H1 (cell line): ENCODE data around the gene CCDC63. TPM values are rescaled to one million over a fixed set of nuclear protein-coding genes. Genes with fewer than 3 reads are reported as not detected.

Source experiments
- CTCF ChIA-PET: fragments of 300-600 bp; sonication (Branson Sonifier 250); formaldehyde crosslinking; loops from one replicate; lab custom pipeline; 2021; ENCODE audit not compliant: partially characterized antibody; lab: Charles Lee
- POLR2A ChIA-PET: fragments of 300-600 bp; sonication (Branson Sonifier 250); formaldehyde crosslinking; loops from one replicate; lab custom pipeline; 2021; ENCODE audit warnings: inconsistent platforms; ENCODE audit not compliant: partially characterized antibody; lab: Charles Lee
- DNase-seq, 2 experiments: peaks; one replicate each; pipeline versions ENCODE4 v3.0.0 to v3.0.0-alpha.2; 2010 to 2022; ENCODE audit warnings: low spot score in 2 of 2, low read depth in 1 of 2, mixed read lengths in 1 of 2
- FAIRE-seq: peaks from 2 replicates; lab custom pipeline; 2011; peaks lifted over from hg19 to GRCh38; lab: Jason Lieb, UNC
- H2AFZ ChIP-seq: 2 replicates; pipeline ENCODE4 v1.8.1; 2012; ENCODE audit warnings: low read length, inconsistent platforms
- H2AK5ac ChIP-seq: 2 replicates; pipeline ENCODE4 v1.6.1; 2013; ENCODE audit warnings: low read depth, low read length
- H2BK120ac ChIP-seq: replicated peaks from 2 replicates; pipeline ENCODE3; 2013; ENCODE audit warnings: low read depth, low read length, inconsistent platforms
- H2BK12ac ChIP-seq: 2 replicates; pipeline ENCODE4 v1.6.1; 2013; ENCODE audit warnings: low read depth, low read length
- H2BK15ac ChIP-seq: 2 replicates; pipeline ENCODE4 v1.6.1; 2013; ENCODE audit warnings: low read length
- H2BK20ac ChIP-seq: 2 replicates; pipeline ENCODE4 v1.6.1; 2013; ENCODE audit warnings: low read length
- H2BK5ac ChIP-seq: 2 replicates; pipeline ENCODE4 v1.6.1; 2013; ENCODE audit warnings: low read depth, low read length
- H3K14ac ChIP-seq: 2 replicates; pipeline ENCODE4 v1.6.1; 2013; ENCODE audit warnings: inconsistent platforms; ENCODE audit not compliant: insufficient read length
- H3K18ac ChIP-seq: 2 replicates; pipeline ENCODE4 v1.6.1; 2013; ENCODE audit warnings: low read length; ENCODE audit errors: extremely low read depth
- H3K23ac ChIP-seq: 2 replicates; pipeline ENCODE4 v1.6.1; 2013; ENCODE audit warnings: inconsistent platforms; ENCODE audit not compliant: insufficient read length
- H3K23me2 ChIP-seq: 2 replicates; pipeline ENCODE4 v1.6.1; 2013; ENCODE audit warnings: low read depth, low read length
- H3K27ac ChIP-seq: 2 replicates; pipeline ENCODE4 v1.6.1; 2011; ENCODE audit warnings: low read depth, low read length, inconsistent platforms
- H3K27me3 ChIP-seq, 4 experiments: replicated peaks in 1 of 4; 1 replicate in 1 of 4; 2 replicates in 3 of 4; pipeline versions ENCODE4 v1.6.1 to v1.8.1; 2011 to 2013; ENCODE audit warnings: low read length in 3 of 4, mild to moderate bottlenecking in 3 of 4, inconsistent platforms in 2 of 4, mixed read lengths in 2 of 4, moderate library complexity in 1 of 4; ENCODE audit not compliant: control insufficient read depth in 3 of 4, insufficient read depth in 3 of 4; ENCODE audit errors: extremely low read depth in 1 of 4
- H3K36me3 ChIP-seq, 4 experiments: 2 replicates each; pipeline versions ENCODE4 v1.6.1 to v1.8.1; 2011 to 2013; ENCODE audit warnings: mild to moderate bottlenecking in 4 of 4, low read length in 3 of 4, moderate library complexity in 2 of 4, control low read depth in 1 of 4, inconsistent platforms in 1 of 4; ENCODE audit not compliant: insufficient read depth in 4 of 4, control insufficient read depth in 2 of 4
- H3K4ac ChIP-seq: replicated peaks from 2 replicates; pipeline ENCODE3; 2013; ENCODE audit warnings: low read length, low read depth, mixed read lengths, inconsistent platforms; ENCODE audit not compliant: insufficient read length
- H3K4me1 ChIP-seq, 4 experiments: replicated peaks in 1 of 4; 1 replicate in 1 of 4; 2 replicates in 3 of 4; pipeline versions ENCODE4 v1.6.1 to v1.8.1; 2011 to 2013; ENCODE audit warnings: low read length in 3 of 4, inconsistent platforms in 2 of 4, mixed read lengths in 1 of 4; ENCODE audit not compliant: insufficient read depth in 4 of 4, control insufficient read depth in 3 of 4
- H3K4me2 ChIP-seq, 2 experiments: 2 replicates each; pipeline versions ENCODE4 v1.6.1 to v1.8.1; 2011 to 2013; ENCODE audit warnings: low read depth in 2 of 2, low read length in 2 of 2, control low read depth in 1 of 2, inconsistent platforms in 1 of 2, mild to moderate bottlenecking in 1 of 2; ENCODE audit not compliant: insufficient read depth in 1 of 2
- H3K4me3 ChIP-seq, 4 experiments: fragments of 200-600, 300-600 bp in 1 of 4; sonication (generic), shearing (Covaris generic), sonication (Bioruptor Twin) in 1 of 4; 2 replicates each; pipeline versions ENCODE4 v1.5.1 to v1.8.1; 2011 to 2016; ENCODE audit warnings: low read length in 4 of 4, low read depth in 3 of 4, control low read depth in 2 of 4, inconsistent platforms in 2 of 4, mild to moderate bottlenecking in 2 of 4, mixed read lengths in 1 of 4, moderate library complexity in 1 of 4; ENCODE audit not compliant: insufficient read depth in 2 of 4; ENCODE audit errors: extremely low read depth in 1 of 4
- H3K56ac ChIP-seq: replicated peaks from 2 replicates; pipeline ENCODE3; 2013; ENCODE audit warnings: low read depth, mild to moderate bottlenecking, mixed read lengths, low read length, inconsistent platforms; ENCODE audit not compliant: insufficient read length
- H3K79me1 ChIP-seq: 2 replicates; pipeline ENCODE4 v1.6.1; 2013; ENCODE audit warnings: low read depth, low read length, control low read depth
- H3K79me2 ChIP-seq, 2 experiments: 2 replicates each; pipeline versions ENCODE4 v1.6.1 to v1.8.1; 2012 to 2013; ENCODE audit warnings: low read length in 2 of 2, mild to moderate bottlenecking in 2 of 2, inconsistent platforms in 1 of 2; ENCODE audit not compliant: insufficient read depth in 2 of 2, control insufficient read depth in 1 of 2
- H3K9ac ChIP-seq, 4 experiments: replicated peaks in 1 of 4; 1 replicate in 1 of 4; 2 replicates in 3 of 4; pipeline versions ENCODE4 v1.6.1 to v1.8.1; 2011 to 2013; ENCODE audit warnings: low read depth in 3 of 4, low read length in 3 of 4, control low read depth in 2 of 4, mild to moderate bottlenecking in 2 of 4, moderate library complexity in 2 of 4, inconsistent platforms in 1 of 4; ENCODE audit errors: extremely low read depth in 1 of 4
- H3K9me3 ChIP-seq, 2 experiments: 2 replicates each; pipeline versions ENCODE4 v1.6.1 to v1.8.1; 2012 to 2013; ENCODE audit warnings: mild to moderate bottlenecking in 2 of 2, moderate library complexity in 2 of 2, control low read depth in 1 of 2, inconsistent platforms in 1 of 2, low read depth in 1 of 2, low read length in 1 of 2, mixed read lengths in 1 of 2; ENCODE audit not compliant: insufficient read depth in 2 of 2
- H4K20me1 ChIP-seq, 2 experiments: replicated peaks in 1 of 2; 2 replicates each; pipeline versions ENCODE3 to v1.8.1; 2011 to 2013; ENCODE audit warnings: inconsistent platforms in 2 of 2, low read length in 2 of 2, mild to moderate bottlenecking in 1 of 2; ENCODE audit not compliant: insufficient read depth in 2 of 2, control insufficient read depth in 1 of 2
- H4K5ac ChIP-seq: 2 replicates; pipeline ENCODE4 v1.6.1; 2013; ENCODE audit warnings: low read length, low read depth, mixed read lengths, inconsistent platforms; ENCODE audit not compliant: insufficient read length
- H4K8ac ChIP-seq: 2 replicates; pipeline ENCODE4 v1.8.0; 2013; ENCODE audit warnings: mild to moderate bottlenecking, moderate library complexity, low read length, inconsistent platforms; ENCODE audit not compliant: insufficient read depth; ENCODE audit errors: extremely low read depth
- H4K91ac ChIP-seq: replicated peaks from 2 replicates; pipeline ENCODE3; 2013; ENCODE audit warnings: low read length, mixed read lengths, inconsistent platforms; ENCODE audit not compliant: insufficient read length
- BCL11A ChIP-seq, 2 experiments: IDR thresholded peaks; one replicate each; pipeline ENCODE4 v1.6.1; 2011; ENCODE audit warnings: low read depth in 2 of 2, low read length in 2 of 2, mild to moderate bottlenecking in 2 of 2
- CREB1 ChIP-seq: IDR thresholded peaks from 2 replicates; pipeline ENCODE4 v1.6.1; 2012; ENCODE audit warnings: inconsistent platforms
- CTBP2 ChIP-seq: IDR thresholded peaks from 2 replicates; pipeline ENCODE4 v1.7.0; 2011; ENCODE audit warnings: borderline replicate concordance, mild to moderate bottlenecking, moderate library complexity, mixed read lengths, low read length; ENCODE audit not compliant: insufficient read depth, insufficient read length
- KDM1A ChIP-seq: fragments of 200-600, 300-600 bp; sonication (generic); IDR thresholded peaks from 2 replicates; pipeline ENCODE4 v1.7.1; 2016; ENCODE audit warnings: mild to moderate bottlenecking, low read length, borderline replicate concordance
- NRF1 ChIP-seq: IDR thresholded peaks from 2 replicates; pipeline ENCODE4 v1.6.1; 2011; ENCODE audit warnings: mild to moderate bottlenecking, low read depth, low read length, improper control_type of control experiment
- TCF12 ChIP-seq: IDR thresholded peaks from 2 replicates; pipeline ENCODE4 v1.6.1; 2011; ENCODE audit warnings: low read depth, mild to moderate bottlenecking, low read length
- WGBS, 2 experiments: shearing (Covaris generic) in 1 of 2; methylation state at CpG; one replicate each; pipeline versions ENCODE4 v1.1.6 to v1.1.7; 2013 to 2015; ENCODE audit warnings: low lambda C conversion rate in 2 of 2, mixed read lengths in 2 of 2, inconsistent platforms in 1 of 2, low coverage in 1 of 2, missing lambda C conversion rate in 1 of 2; ENCODE audit not compliant: insufficient replicate concordance in 2 of 2, insufficient coverage in 1 of 2, insufficient read length in 1 of 2; ENCODE audit errors: extremely low coverage in 1 of 2, missing lambda C conversion rate in 1 of 2; 5-methylcytosine and 5-hydroxymethylcytosine counted together
- polyA plus RNA-seq, 7 experiments: library from polyadenylated mRNA; depleted of rRNA in 3 of 7; stranded (reverse) in 5 of 7; unstranded in 2 of 7; fragments of >200 nt in 5 of 7; fragments of 200-250 nt in 2 of 7; gene quantifications; 1 replicate in 5 of 7; 2 replicates in 1 of 7; 4 replicates in 1 of 7; pipeline versions ENCODE4 v1.2.1 to v1.2.3, GENCODE V29; 2011 to 2013; ENCODE audit warnings: missing spikeins in 2 of 7, mixed read lengths in 2 of 7
- total RNA-seq: library from RNA; stranded (reverse); fragmentation: NEBNext Ultra II Directional; extraction: Animal tissue kit (Norgen Biotek cat#: 25700); gene quantifications from 2 replicates; pipeline ENCODE4 v1.2.1, GENCODE V29; 2021

Gene CCDC63
- total and polyA plus RNA-seq, 2 of the 8 experiments (the other 6 are each of a cell fraction or from before 2014, with no cell fraction given), result 0.42 to 0.93 TPM

DNA sequence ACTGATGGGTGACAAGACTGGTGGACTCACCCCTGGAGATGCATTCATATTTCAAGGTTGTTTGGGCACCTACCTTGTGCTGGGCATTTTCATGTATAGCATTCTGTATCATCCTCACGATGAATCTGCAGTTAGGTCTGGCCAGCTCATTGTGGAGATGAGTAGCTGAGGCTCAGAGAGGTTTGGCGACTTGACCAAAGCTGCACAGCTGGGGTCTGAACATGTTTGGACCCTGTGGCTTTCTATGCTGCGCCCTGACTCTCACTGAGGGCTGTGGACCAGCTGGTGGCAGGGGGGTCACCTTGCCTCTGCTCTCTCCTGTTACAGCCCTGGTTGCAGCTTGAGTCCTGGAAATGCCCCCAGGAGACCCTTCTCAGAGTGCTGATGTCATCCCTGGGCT lies 24.9 kb upstream of the CCDC63 start:
- Histone ChIP-seq H3K4ac (no peak overlapping the region), H4K91ac (peak overlapping the region; percentile 47), H2BK12ac (no peak overlapping the region), H3K4me2 (no peak overlapping the region), H3K23me2 (peaks cover 3% of the 10 kb centered on the region; the same call in 1 of the 2 replicates), H2BK20ac (no peak overlapping the region), H3K27ac (no peak overlapping the region), H3K9me3 (no peaks in the 10 kb centered on the region), H4K8ac (no peak overlapping the region), H3K27me3 (no peaks in the 10 kb centered on the region), H2BK15ac (no peak overlapping the region), H2BK5ac (no peak overlapping the region), H3K4me3 (no peak overlapping the region), H3K79me2 (no peaks in the 10 kb centered on the region), H3K14ac (no peak overlapping the region), H3K18ac (no peak overlapping the region), H2AFZ (no peak overlapping the region), H2BK120ac (no peak overlapping the region), H4K20me1 (peaks cover 0 to 2% of the 10 kb centered on the region in 2 experiments), H3K23ac (no peak overlapping the region), H3K36me3 (no peaks in the 10 kb centered on the region), H3K79me1 (no peaks in the 10 kb centered on the region), H3K4me1 (peaks cover 0 to 3% (median under 1%) of the 10 kb centered on the region in 4 experiments; a peak in 4 of 7 replicates), H3K56ac (no peak overlapping the region), H4K5ac (no peak overlapping the region), H3K9ac (no peak overlapping the region), H2AK5ac (no peak overlapping the region)
- WGBS, 2 experiments, result 86% methylated on average over 3 of the region's 3 CpGs; no CpG with 5 or more reads in 1 of the 2 experiments
- no peak for TF ChIP-seq TCF12
- TF ChIP-seq KDM1A, result peak; percentile 56; the same call in 1 of the 2 replicates
- TF ChIP-seq BCL11A (IDR thresholded peaks at IDR 0.05; ENCODE audit: low read depth in 2 of 2, low read length in 2 of 2), result no peak
- TF ChIP-seq CREB1, result no peak
- no peak for TF ChIP-seq NRF1
- no peak for TF ChIP-seq CTBP2
- no peak for DNase-seq
- no peak for FAIRE-seq
- CTCF ChIA-PET, result interaction anchor here (0.5 to 3.2 kb wide), 8 partner anchors 12 to 507 kb away, joined by 3 to 15 read pairs (median 3); no protein-coding TSS in a partner anchor
- POLR2A ChIA-PET, result interaction anchor here (1.2 to 1.7 kb wide), 2 partner anchors 25 to 79 kb away, joined by 3 to 6 read pairs; partner anchors contain the start of genes CCDC63 and PPP1CC
